GM12878 (cell line): ENCODE results near the gene MEX3C. TPM values are rescaled to one million over a fixed set of nuclear protein-coding genes. Genes with fewer than 3 reads are reported as not detected.

ENCODE experiments used
- ATAC-seq: fragments of 200-7000 bp; cut with Tn5 transposase; 3 replicates; pipeline ENCODE4 v1.9.1; 2020; ENCODE audit warnings: mild to moderate bottlenecking, moderate library complexity
- BruUV-seq: library from RNA; stranded (reverse); fragments of 400-500 nt; replicated peaks from 2 replicates; lab custom pipeline; 2021; lab: Mats Ljungman, UMichigan
- CTCF ChIA-PET: fragments of 300-600 bp; sonication (Branson Sonifier 250); formaldehyde crosslinking; extraction: SDS; loops from one replicate; lab custom pipeline; 2021; ENCODE audit warnings: inconsistent platforms; lab: Yijun Ruan, JAX
- POLR2A ChIA-PET: fragments of 350-600 bp; formaldehyde crosslinking; extraction: SDS; loops from one replicate; lab custom pipeline; 2021; ENCODE audit warnings: inconsistent platforms; lab: Charles Lee
- RAD21 ChIA-PET: fragments of 300-600 bp; sonication (Branson Sonifier 250); formaldehyde crosslinking; loops from one replicate; lab custom pipeline; 2023; ENCODE audit warnings: antibody characterized with exemption; ENCODE audit not compliant: unreplicated experiment; lab: Charles Lee
- SMC1A ChIA-PET: fragments of 300-600 bp; sonication (Branson Sonifier 250); formaldehyde crosslinking; loops from one replicate; lab custom pipeline; 2023; ENCODE audit not compliant: unreplicated experiment, uncharacterized antibody; lab: Charles Lee
- DNase-seq: peaks from one replicate; pipeline ENCODE4 v3.0.0-alpha.2; 2011; ENCODE audit warnings: low read depth, low spot score
- FAIRE-seq: peaks from 3 replicates; lab custom pipeline; 2011; peaks lifted over from hg19 to GRCh38; lab: Jason Lieb, UNC
- H2AFZ ChIP-seq: 2 replicates; pipeline ENCODE4 v1.6.0; 2011; ENCODE audit warnings: low read depth, low read length, control low read depth; ENCODE audit not compliant: control insufficient read depth
- H3K27ac ChIP-seq: 2 replicates; pipeline ENCODE4 v1.5.1; 2011; ENCODE audit warnings: control low read depth; ENCODE audit not compliant: control insufficient read depth, insufficient read depth
- H3K27me3 ChIP-seq, 2 experiments: replicated peaks in 1 of 2; 2 replicates each; pipeline versions ENCODE4 v1.6.0 to v1.6.1; 2011; ENCODE audit warnings: low read length in 1 of 2; ENCODE audit not compliant: control insufficient read depth in 2 of 2, insufficient read depth in 2 of 2
- H3K36me3 ChIP-seq, 2 experiments: 2 replicates each; pipeline ENCODE4 v1.5.1; 2011; ENCODE audit warnings: low read length in 1 of 2; ENCODE audit not compliant: control insufficient read depth in 2 of 2, insufficient read depth in 2 of 2
- H3K4me1 ChIP-seq: 2 replicates; pipeline ENCODE4 v1.6.1; 2011; ENCODE audit warnings: mild to moderate bottlenecking, low read length, moderate library complexity, mixed read lengths; ENCODE audit not compliant: control insufficient read depth, insufficient read depth
- H3K4me2 ChIP-seq: 2 replicates; pipeline ENCODE4 v1.6.0; 2011; ENCODE audit warnings: control low read depth; ENCODE audit not compliant: control insufficient read depth, insufficient read depth
- H3K4me3 ChIP-seq: fragments of 200-600 bp; sonication (generic); 2 replicates; pipeline ENCODE4 v1.5.1; 2016
- H3K79me2 ChIP-seq: 2 replicates; pipeline ENCODE4 v1.6.0; 2011; ENCODE audit warnings: low read length; ENCODE audit not compliant: control insufficient read depth, insufficient read depth
- H3K9ac ChIP-seq: 2 replicates; pipeline ENCODE4 v1.8.0; 2011; ENCODE audit warnings: low read length, control low read depth, mixed read lengths; ENCODE audit not compliant: control insufficient read depth, insufficient read depth
- H3K9me3 ChIP-seq: replicated peaks from 3 replicates; pipeline ENCODE4 v1.5.1; 2011; ENCODE audit warnings: mild to moderate bottlenecking, low read length; ENCODE audit not compliant: control insufficient read depth, insufficient read depth
- H4K20me1 ChIP-seq: 2 replicates; pipeline ENCODE4 v1.6.0; 2011; ENCODE audit not compliant: control insufficient read depth, insufficient read depth
- ATF2 ChIP-seq: IDR thresholded peaks from 2 replicates; pipeline ENCODE4 v1.6.1; 2012; ENCODE audit warnings: low read length, inconsistent platforms
- CEBPB ChIP-seq, 2 experiments: fragments of 150-350 bp in 1 of 2; IDR thresholded peaks; 2 replicates each; pipeline ENCODE4 v1.6.1; 2012 to 2014; ENCODE audit warnings: low read depth in 2 of 2, low read length in 2 of 2, borderline replicate concordance in 1 of 2, inconsistent platforms in 1 of 2
- ETV6 ChIP-seq, 2 experiments: fragments of 450-650 bp in 1 of 2; IDR thresholded peaks in 1 of 2; conservative IDR thresholded peaks in 1 of 2; 2 replicates each; pipeline ENCODE4 v1.6.1; 2014; ENCODE audit warnings: antibody characterized with exemption in 1 of 2, borderline replicate concordance in 1 of 2, low read depth in 1 of 2, mild to moderate bottlenecking in 1 of 2, moderate library complexity in 1 of 2
- NFYA ChIP-seq: IDR thresholded peaks from 2 replicates; pipeline ENCODE4 v1.6.1; 2011; ENCODE audit warnings: low read depth, mild to moderate bottlenecking, low read length, improper control_type of control experiment, borderline replicate concordance
- NRF1 ChIP-seq: conservative IDR thresholded peaks from 2 replicates; pipeline ENCODE4 v1.6.1; 2011; ENCODE audit warnings: mild to moderate bottlenecking, low read depth, low read length, improper control_type of control experiment
- RUNX3 ChIP-seq: IDR thresholded peaks from 2 replicates; pipeline ENCODE4 v1.6.1; 2012; ENCODE audit warnings: low read length, inconsistent platforms
- YY1 ChIP-seq: IDR thresholded peaks from 2 replicates; pipeline ENCODE4 v1.6.1; 2011; ENCODE audit warnings: low read depth, mild to moderate bottlenecking, low read length
- ZNF384 ChIP-seq: IDR thresholded peaks from 2 replicates; pipeline ENCODE4 v1.6.1; 2012; ENCODE audit warnings: low read depth, mild to moderate bottlenecking, low read length, improper control_type of control experiment, borderline replicate concordance
- in situ Hi-C: fragments of 300-500 bp; cut with MboI; formaldehyde crosslinking; loops from 9 replicates; pipeline ENCODE4 v1.14.3; 2018; ENCODE audit warnings: mixed read lengths
- intact Hi-C: fragments of 100-400 bp; cut with micrococcal nuclease; formaldehyde crosslinking; loops from one replicate; pipeline ENCODE4 v1.14.2; 2022; ENCODE audit not compliant: unreplicated experiment
- polyA plus RNA-seq, 11 experiments: library from polyadenylated mRNA; depleted of rRNA in 4 of 11; unstranded in 6 of 11; stranded (reverse) in 5 of 11; fragments of >200 nt; fragmentation: Nextera tagmentation in 4 of 11; fragmentation: Illumina TruSeq in 1 of 11; extraction: Ambion mirVana in 4 of 11; extraction: Trizol in 1 of 11; gene quantifications; 1 replicate in 1 of 11; 2 replicates in 10 of 11; pipeline versions ENCODE4 v1.2.1 to v1.2.3, GENCODE V29; 2011 to 2016; ENCODE audit warnings: inconsistent platforms in 2 of 11, missing spikeins in 2 of 11, low read depth in 1 of 11
- total RNA-seq, 4 experiments: library from RNA; depleted of rRNA in 3 of 4; stranded (reverse); fragments of >200 nt in 3 of 4; fragmentation: Illumina TruSeq in 1 of 4; extraction: Trizol in 1 of 4; gene quantifications; 2 replicates each; pipeline versions ENCODE4 v1.2.1 to v1.2.3, GENCODE V29; 2013 to 2021
- TF ChIP-seq, protein P1 (sequence below): IDR thresholded peaks from 2 replicates; pipeline ENCODE4 v1.6.1; 2011; ENCODE audit warnings: borderline replicate concordance, low read depth, mild to moderate bottlenecking, moderate library complexity, mixed read lengths, low read length; ENCODE audit not compliant: insufficient read depth; ENCODE audit errors: extremely low read length
- TF ChIP-seq, protein P2 (sequence below): IDR thresholded peaks from 2 replicates; pipeline ENCODE4 v1.6.1; 2012; ENCODE audit warnings: low read depth, low read length, improper control_type of control experiment
- TF ChIP-seq, protein P3 (sequence below): fragments of 450-650 bp; IDR thresholded peaks from 2 replicates; pipeline ENCODE4 v1.6.1; 2017; ENCODE audit warnings: low read depth, mild to moderate bottlenecking, moderate library complexity

MEX3C gene
- total and polyA plus RNA-seq, 10 of the 15 experiments (the other 5 are each of a cell fraction or from before 2014, with no cell fraction given), result 6.7 to 48.8 (median 21.3) TPM

DNA sequence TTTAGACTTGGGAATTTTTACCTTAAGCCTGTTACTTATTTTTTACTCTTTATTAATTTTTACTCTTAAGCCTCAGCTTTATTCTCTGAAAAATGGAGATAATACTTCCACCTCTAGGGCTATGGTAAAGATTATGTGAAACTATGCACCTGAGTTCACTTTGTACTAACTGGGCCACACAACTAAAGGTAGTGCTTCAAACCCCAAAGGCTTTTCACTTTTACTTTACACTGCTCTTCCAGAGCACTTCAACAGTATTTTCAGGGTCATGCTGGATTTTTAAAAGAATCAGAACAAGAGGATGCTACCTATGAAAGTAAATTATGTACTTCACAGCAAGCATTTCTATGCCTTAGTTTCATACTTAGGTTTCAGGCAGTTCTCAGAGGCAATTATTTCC is 27.8 kb downstream of the MEX3C start:
- DNase-seq (no peak), FAIRE-seq (no peak), ATAC-seq (peak; percentile 54)
- H3K4me3 ChIP-seq, result no peak overlapping the region
- no peaks in the 10 kb centered on the region for H3K9me3 ChIP-seq
- ChIA-PET POLR2A (no interaction called here), RAD21 (interaction anchor here (1.0 to 1.6 kb wide), 3 partner anchors 17 to 31 kb away, joined by 3 to 6 read pairs (median 4); partner anchors contain the start of gene MEX3C), CTCF (interaction anchor here (0.6 to 1.8 kb wide), 3 partner anchors 13 to 25 kb away, joined by 3 to 10 read pairs (median 3); no protein-coding TSS in a partner anchor), SMC1A (interaction anchor here (0.9 to 1.7 kb wide), 5 partner anchors 16 to 36 kb away, joined by 3 to 8 read pairs (median 4); no protein-coding TSS in a partner anchor)
- no peak overlapping the region for H3K9ac ChIP-seq
- intact Hi-C loops (loop anchor here (2.0 kb wide), 1 partner anchor 15 kb away; no protein-coding TSS in a partner anchor), in situ Hi-C loops (no loop called here)
- H3K4me1 ChIP-seq, result peaks cover 22% of the 10 kb centered on the region
- no peak for TF ChIP-seq ZNF384
- TF ChIP-seq YY1, result no peak
- TF ChIP-seq, protein P1, sequence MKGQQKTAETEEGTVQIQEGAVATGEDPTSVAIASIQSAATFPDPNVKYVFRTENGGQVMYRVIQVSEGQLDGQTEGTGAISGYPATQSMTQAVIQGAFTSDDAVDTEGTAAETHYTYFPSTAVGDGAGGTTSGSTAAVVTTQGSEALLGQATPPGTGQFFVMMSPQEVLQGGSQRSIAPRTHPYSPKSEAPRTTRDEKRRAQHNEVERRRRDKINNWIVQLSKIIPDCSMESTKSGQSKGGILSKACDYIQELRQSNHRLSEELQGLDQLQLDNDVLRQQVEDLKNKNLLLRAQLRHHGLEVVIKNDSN, result no peak
- TF ChIP-seq, protein P2, sequence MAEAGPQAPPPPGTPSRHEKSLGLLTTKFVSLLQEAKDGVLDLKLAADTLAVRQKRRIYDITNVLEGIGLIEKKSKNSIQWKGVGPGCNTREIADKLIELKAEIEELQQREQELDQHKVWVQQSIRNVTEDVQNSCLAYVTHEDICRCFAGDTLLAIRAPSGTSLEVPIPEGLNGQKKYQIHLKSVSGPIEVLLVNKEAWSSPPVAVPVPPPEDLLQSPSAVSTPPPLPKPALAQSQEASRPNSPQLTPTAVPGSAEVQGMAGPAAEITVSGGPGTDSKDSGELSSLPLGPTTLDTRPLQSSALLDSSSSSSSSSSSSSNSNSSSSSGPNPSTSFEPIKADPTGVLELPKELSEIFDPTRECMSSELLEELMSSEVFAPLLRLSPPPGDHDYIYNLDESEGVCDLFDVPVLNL, result no peak
- TF ChIP-seq, protein P3, sequence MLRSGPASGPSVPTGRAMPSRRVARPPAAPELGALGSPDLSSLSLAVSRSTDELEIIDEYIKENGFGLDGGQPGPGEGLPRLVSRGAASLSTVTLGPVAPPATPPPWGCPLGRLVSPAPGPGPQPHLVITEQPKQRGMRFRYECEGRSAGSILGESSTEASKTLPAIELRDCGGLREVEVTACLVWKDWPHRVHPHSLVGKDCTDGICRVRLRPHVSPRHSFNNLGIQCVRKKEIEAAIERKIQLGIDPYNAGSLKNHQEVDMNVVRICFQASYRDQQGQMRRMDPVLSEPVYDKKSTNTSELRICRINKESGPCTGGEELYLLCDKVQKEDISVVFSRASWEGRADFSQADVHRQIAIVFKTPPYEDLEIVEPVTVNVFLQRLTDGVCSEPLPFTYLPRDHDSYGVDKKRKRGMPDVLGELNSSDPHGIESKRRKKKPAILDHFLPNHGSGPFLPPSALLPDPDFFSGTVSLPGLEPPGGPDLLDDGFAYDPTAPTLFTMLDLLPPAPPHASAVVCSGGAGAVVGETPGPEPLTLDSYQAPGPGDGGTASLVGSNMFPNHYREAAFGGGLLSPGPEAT, result no peak
- no peak for TF ChIP-seq NRF1
- no peak for TF ChIP-seq ATF2
- no peak for TF ChIP-seq ETV6 (conservative IDR thresholded peaks at IDR 0.05 in 1 of 2, IDR thresholded peaks at IDR 0.05 in 1 of 2; ENCODE audit: borderline replicate concordance in 1 of 2, low read depth in 1 of 2)
- no peak for TF ChIP-seq RUNX3
- no peak for TF ChIP-seq CEBPB (IDR thresholded peaks at IDR 0.05; ENCODE audit: borderline replicate concordance in 1 of 2, low read depth in 2 of 2, low read length in 2 of 2)
- no peak for TF ChIP-seq NFYA
- BruUV-seq, result no TSS peak
- no peaks in the 10 kb centered on the region for H4K20me1 ChIP-seq
- H3K79me2 ChIP-seq, result peaks cover 7% of the 10 kb centered on the region
- H3K27me3 ChIP-seq, result no peaks in the 10 kb centered on the region
- H3K4me2 ChIP-seq, result peak overlapping the region; percentile 31; the same call in 1 of the 2 replicates
- H3K27ac ChIP-seq, result no peak overlapping the region; the same call in 1 of the 2 replicates
- no peak overlapping the region for H2AFZ ChIP-seq
- H3K36me3 ChIP-seq, result peaks cover 0 to 3% of the 10 kb centered on the region in 2 experiments; a peak in 2 of 4 replicates
